ENCODE measurements around the gene TRIM63. TPM values are rescaled to one million over a fixed set of nuclear protein-coding genes. Genes with fewer than 3 reads are reported as not detected.

Gene TRIM63
- total RNA-seq, 1 donor from 2014 or later: not detected

DNA sequence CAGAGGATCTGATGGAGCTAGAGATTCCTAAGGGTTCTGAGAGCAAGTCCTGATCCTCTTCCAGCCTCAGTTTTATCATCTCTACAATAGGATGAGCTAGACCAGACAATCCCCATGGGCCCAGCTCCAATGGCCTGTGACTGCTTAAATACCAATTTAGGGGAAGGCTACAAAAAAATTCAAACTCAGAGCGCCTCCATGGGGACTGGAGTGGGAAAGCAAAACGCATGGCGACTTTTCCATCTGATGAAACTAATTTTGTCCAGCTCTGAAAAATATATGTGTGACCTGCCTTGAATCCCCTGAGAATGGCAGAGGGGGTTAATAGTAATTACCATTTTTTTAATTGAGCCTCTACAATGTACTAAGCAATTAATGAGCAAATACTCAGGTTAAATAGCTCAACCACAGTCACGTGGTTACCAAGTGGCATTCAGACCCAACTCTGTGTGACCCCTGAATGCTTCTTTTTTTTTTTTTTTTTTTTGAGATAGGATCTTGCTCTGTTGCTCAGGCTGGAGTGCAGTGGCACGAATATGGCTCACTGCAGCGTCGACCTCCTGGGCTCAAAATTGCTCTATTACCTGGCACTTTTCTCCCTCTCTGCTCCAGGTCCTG is 37.5 kb downstream of the TRIM63 start:
- H3K27ac Mint-ChIP-seq: no peak overlapping the region
- H3K36me3 Mint-ChIP-seq (ENCODE audit: low read depth): no peaks in the 10 kb centered on the region
- no peaks in the 10 kb centered on the region for H3K9me3 Mint-ChIP-seq
- peaks cover 11% of the 10 kb centered on the region for H3K4me1 Mint-ChIP-seq
- no peak for DNase-seq
- H3K27me3 Mint-ChIP-seq: peaks cover 10% of the 10 kb centered on the region
- H3K4me3 Mint-ChIP-seq: no peak overlapping the region
- intact Hi-C loops (cut with micrococcal nuclease): no loop called here

DNA sequence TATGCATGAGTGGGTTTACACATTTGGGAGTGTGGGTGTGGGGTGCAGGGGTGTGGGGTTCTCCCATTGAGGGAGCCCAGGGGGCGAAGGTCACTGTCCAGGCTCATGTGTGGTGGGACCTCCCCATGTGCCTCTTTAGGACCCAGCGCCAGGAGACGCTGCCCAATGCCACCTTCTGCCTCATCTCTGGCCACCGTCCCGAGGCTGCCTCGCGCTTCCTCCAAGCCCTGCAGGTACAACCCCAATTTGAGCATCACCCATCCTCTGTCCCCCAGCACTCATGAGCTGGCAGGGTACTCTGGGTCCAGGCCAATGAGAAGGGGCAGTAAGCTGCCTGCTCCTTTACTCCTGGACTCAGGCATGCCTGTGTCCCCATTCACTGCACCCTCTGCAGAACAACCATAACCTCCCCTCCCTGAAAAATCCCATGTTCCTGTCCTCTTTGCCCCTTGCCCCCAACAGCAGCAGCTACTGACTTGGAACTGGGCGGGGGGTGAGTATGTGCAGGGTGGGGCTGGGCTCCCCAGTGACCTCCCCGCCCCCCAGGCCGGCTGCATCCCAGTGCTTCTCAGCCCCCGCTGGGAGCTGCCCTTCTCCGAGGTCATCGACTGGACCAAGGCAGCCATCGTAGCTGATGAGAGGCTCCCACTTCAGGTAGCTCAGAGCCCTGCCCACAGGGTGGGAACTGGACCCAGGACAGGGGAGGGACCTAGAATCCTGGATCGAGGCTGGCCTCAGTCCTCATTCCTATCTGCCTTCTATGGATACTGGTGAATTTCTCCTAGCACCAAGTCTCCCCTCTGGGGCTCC is 38.2 kb downstream of the TRIM63 start:
- H3K27me3 Mint-ChIP-seq: peaks cover 6% of the 10 kb centered on the region
- no peaks in the 10 kb centered on the region for H3K9me3 Mint-ChIP-seq
- no peak overlapping the region for H3K4me3 Mint-ChIP-seq
- no peak overlapping the region for H3K27ac Mint-ChIP-seq
- no peaks in the 10 kb centered on the region for H3K36me3 Mint-ChIP-seq (ENCODE audit: low read depth)
- peaks cover 4% of the 10 kb centered on the region for H3K4me1 Mint-ChIP-seq
- intact Hi-C loops (cut with micrococcal nuclease): no loop called here
- no peak for DNase-seq

DNA sequence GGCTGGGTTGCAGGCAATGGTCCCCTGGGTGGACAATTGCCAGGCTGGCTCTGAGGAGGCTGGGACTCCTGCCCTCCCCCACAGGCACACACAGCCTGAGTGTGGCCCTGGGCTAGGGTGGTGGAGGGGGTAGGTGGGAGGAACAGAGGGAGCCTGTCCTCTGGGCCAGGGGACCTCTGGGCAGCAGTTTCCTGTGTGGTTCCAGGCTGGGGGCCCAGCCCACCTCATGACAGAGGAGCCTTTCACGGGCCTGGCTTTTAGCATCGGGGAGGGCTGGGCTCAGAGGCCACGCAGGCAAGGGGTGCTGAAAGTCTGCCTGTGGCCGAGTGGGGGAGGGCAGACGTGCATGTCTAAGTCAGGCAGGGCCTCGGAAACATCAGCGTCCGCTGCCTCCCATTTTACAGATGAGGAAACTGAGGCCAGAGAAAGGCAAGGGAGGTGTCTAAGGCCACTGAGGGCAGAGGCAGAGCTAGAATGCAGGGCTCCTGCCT is 38.9 kb downstream of the TRIM63 start:
- Mint-ChIP-seq H3K36me3 (ENCODE audit: low read depth) (no peaks in the 10 kb centered on the region), H3K27ac (no peak overlapping the region), H3K4me1 (peaks cover 4% of the 10 kb centered on the region), H3K4me3 (no peak overlapping the region), H3K9me3 (no peaks in the 10 kb centered on the region), H3K27me3 (peaks cover 2% of the 10 kb centered on the region)
- intact Hi-C loops (cut with micrococcal nuclease): no loop called here
- DNase-seq: no peak

DNA sequence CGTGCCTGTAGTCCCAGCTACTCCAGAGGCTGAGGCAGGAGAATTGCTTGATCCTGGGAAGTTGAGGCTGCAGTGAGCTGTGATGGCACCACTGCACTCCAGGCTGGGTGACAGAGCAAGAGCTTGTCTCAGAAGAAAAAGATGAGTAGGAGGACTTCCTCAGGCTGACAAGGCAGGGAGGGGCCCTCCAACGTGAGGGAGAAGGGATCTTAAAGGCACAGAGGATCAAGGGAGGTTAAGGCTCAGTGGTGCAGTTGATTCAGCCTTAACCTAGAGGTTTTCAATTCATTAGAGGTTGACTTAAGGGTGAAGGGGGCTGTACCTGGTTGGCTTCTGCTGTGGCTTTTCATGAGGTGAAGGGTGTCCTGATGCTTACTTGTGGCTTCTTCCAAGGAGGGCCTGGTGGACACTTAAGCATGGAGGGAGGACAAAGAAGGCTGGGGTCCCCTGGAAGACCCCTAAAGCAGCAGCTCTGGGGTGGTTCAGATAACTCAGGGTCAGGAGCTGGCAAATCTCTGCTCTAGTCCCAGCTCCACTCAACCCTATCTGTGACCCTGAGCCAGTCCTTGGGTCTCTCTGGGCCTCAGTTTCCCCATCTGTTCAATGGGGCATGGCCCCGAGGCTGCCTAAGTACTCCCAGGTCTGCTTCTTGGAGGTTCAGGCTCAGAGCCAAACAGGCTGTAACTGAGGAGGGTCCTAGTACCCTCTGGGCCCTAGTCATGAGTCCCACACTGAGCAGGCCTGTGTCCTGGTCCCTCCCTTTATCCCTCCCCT is 39.5 kb downstream of the TRIM63 start:
- Mint-ChIP-seq H3K27me3 (peaks cover 2% of the 10 kb centered on the region), H3K4me1 (peaks cover 4% of the 10 kb centered on the region), H3K9me3 (no peaks in the 10 kb centered on the region), H3K27ac (no peak overlapping the region), H3K4me3 (no peak overlapping the region), H3K36me3 (ENCODE audit: low read depth) (no peaks in the 10 kb centered on the region)
- intact Hi-C loops (cut with micrococcal nuclease): no loop called here
- DNase-seq: no peak

DNA sequence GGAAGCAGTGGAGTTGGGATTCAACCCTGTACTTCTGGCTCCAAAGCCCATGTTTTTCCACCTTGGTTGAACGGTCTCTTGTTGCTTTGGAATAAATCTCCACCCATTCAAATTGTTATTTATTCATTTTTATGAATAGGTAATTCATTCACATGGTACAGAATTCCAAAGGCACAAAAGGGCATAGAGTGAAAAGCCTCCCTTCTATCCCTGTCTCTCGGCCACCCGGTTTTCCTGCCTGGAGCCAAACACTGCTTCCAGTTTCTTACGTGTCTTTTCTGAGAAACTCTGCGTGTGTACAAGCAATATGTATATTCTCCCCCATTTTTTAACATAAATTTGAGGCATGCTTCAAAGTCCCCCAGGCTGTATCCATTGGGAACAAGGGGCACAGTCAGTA is 41.9 kb downstream of the TRIM63 start:
- no peak overlapping the region for H3K27ac Mint-ChIP-seq
- H3K27me3 Mint-ChIP-seq: peaks cover 6% of the 10 kb centered on the region
- H3K9me3 Mint-ChIP-seq: no peaks in the 10 kb centered on the region
- H3K4me1 Mint-ChIP-seq: peaks cover 6% of the 10 kb centered on the region
- H3K36me3 Mint-ChIP-seq (ENCODE audit: low read depth): no peaks in the 10 kb centered on the region
- intact Hi-C loops (cut with micrococcal nuclease): no loop called here
- no peak for DNase-seq
- no peak overlapping the region for H3K4me3 Mint-ChIP-seq

DNA sequence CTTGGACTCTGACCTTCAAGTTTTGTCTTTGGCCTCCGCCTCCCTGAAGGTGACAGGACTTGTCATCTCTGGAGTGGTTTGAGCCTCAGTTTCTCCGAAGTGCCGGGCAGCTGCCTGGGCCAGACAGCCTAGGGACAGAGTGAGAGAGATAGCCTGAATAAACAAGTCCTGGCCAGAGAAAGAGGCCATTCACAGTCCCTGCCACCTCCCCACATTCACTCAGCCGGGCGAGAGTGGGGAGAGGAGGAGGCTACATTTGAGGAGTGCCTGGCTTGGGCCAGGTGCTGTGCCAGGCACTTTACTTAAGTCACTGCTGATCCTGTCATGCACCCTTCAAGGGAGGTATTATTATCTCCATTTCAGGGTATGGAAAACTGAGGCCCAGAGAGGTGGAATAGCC is 42.4 kb downstream of the TRIM63 start:
- no peak for DNase-seq
- H3K9me3 Mint-ChIP-seq: no peaks in the 10 kb centered on the region
- intact Hi-C loops (cut with micrococcal nuclease): no loop called here
- H3K27ac Mint-ChIP-seq: no peak overlapping the region
- no peaks in the 10 kb centered on the region for H3K36me3 Mint-ChIP-seq (ENCODE audit: low read depth)
- H3K4me1 Mint-ChIP-seq: peaks cover 9% of the 10 kb centered on the region
- peaks cover 6% of the 10 kb centered on the region for H3K27me3 Mint-ChIP-seq
- no peak overlapping the region for H3K4me3 Mint-ChIP-seq

DNA sequence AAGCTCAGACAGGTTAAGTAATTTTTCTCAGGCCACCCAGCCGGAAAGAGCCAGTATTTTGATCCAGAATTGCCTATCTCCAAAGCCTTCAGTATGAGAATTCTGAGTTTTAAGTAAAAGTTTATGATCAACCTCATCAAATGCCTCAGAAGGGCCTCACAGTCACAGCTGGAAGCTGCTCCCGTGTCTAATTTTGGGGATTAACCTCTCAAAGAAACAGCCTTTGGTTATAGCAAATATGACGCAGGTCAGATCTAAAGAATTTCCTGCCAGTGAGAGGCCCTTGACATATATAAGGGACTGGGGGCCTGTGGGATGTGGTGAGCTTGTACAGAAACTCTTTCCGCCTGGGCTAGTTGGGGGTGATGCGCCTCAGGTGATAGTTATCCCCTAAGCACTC is 43.6 kb downstream of the TRIM63 start:
- Mint-ChIP-seq H3K4me1 (peaks cover 16% of the 10 kb centered on the region), H3K4me3 (no peak overlapping the region), H3K27me3 (peaks cover 6% of the 10 kb centered on the region), H3K27ac (no peak overlapping the region), H3K9me3 (no peaks in the 10 kb centered on the region), H3K36me3 (ENCODE audit: low read depth) (no peaks in the 10 kb centered on the region)
- DNase-seq: no peak
- intact Hi-C loops (cut with micrococcal nuclease): no loop called here

DNA sequence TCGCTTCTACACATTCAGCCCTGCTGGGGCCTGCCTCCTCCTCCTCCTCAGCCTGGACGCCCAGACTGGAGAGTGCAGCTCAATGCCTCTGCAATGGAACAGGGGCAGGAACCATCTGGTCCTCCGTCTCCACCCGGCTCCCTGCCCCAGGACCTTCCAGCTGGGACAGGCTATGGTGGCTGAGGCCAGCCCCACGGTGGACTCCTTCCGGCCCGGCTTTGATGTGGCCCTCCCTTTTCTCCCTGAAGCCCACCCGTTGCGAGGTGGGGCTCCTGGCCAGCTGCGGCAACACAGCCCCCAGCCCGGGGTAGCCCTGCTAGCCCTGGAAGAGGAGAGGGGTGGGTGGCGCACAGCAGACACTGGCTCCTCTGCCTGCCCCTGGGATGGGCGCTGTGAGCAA is 44.4 kb downstream of the TRIM63 start:
- Mint-ChIP-seq H3K27ac (no peak overlapping the region), H3K9me3 (no peaks in the 10 kb centered on the region), H3K4me3 (no peak overlapping the region), H3K36me3 (ENCODE audit: low read depth) (no peaks in the 10 kb centered on the region), H3K27me3 (peaks cover 6% of the 10 kb centered on the region), H3K4me1 (peaks cover 16% of the 10 kb centered on the region)
- DNase-seq: no peak
- intact Hi-C loops (cut with micrococcal nuclease): no loop called here

DNA sequence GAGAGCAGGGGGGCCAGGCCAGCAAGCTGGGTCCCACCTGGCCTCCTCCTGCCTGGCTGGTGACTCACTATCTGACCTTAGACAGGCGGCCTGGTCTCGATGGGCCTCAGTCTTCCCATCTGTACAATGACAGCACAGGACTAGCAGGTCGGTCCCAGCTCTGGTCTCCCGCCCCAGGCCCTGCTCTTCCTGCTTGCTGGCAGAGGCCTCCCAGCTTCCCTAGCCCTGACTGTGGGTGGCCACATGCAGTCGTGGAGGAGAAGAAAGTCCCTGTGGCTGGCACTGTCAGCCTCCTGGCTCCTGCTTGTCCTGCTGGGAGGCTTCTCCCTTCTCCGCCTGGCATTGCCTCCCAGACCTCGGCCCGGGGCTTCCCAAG is 45.0 kb downstream of the TRIM63 start:
- DNase-seq: no peak
- H3K36me3 Mint-ChIP-seq (ENCODE audit: low read depth): no peaks in the 10 kb centered on the region
- intact Hi-C loops (cut with micrococcal nuclease): no loop called here
- no peaks in the 10 kb centered on the region for H3K9me3 Mint-ChIP-seq
- H3K27ac Mint-ChIP-seq: no peak overlapping the region
- H3K4me1 Mint-ChIP-seq: peaks cover 14% of the 10 kb centered on the region
- peaks cover 6% of the 10 kb centered on the region for H3K27me3 Mint-ChIP-seq
- H3K4me3 Mint-ChIP-seq: no peak overlapping the region

DNA sequence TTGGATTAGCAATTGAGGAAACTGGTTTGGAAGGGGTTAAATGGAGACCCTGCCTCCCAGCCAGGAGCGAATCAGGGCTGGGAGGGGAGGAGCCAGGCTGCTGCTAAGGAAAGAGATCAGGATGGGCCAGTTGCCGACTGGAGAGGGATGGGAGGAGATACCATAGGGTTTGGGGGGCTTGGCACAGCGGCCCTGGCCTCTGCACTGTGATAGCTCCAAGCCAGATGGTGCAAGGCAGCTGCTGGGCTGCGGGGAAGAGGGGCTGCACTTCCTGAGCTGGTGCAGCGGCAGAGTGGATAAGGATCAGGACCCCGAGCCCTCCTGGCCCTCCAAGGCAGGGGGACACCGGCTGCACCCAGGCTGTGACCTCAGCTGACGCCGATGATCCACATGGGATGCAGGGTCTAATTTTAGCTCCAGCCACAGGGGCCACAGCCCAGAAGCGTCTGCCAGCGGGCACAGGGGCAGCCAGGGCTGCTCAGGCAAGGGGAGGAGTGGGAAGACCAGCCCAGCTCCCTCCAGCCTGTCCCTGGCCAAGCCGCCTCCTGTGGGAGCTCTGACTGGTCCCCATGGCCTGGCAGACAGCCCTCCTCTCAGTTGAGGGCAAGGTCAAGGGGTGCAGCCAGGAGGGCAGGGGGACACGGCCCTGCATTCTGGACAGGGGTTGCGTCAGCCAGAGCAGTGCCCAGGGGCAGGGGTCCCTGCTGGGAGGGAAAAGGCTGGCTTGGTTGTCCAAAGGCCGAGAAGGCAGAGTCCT is 45.6 kb downstream of the TRIM63 start, which contains the start of gene EXTL1:
Gene EXTL1, plus strand, starts transcription at position 129 of the 757 bp plus-strand sequence. CDS start 872 bp downstream, outside the sequence.
- H3K9me3 Mint-ChIP-seq: no peaks in the 10 kb centered on the region
- intact Hi-C loops (cut with micrococcal nuclease): no loop called here
- peaks cover 12% of the 10 kb centered on the region for H3K4me1 Mint-ChIP-seq
- no peak within 1 kb of the TSS for H3K27ac Mint-ChIP-seq
- DNase-seq: no peak
- H3K36me3 Mint-ChIP-seq (ENCODE audit: low read depth): no peaks in the 10 kb centered on the region
- H3K27me3 Mint-ChIP-seq: peaks cover 6% of the 10 kb centered on the region
- H3K4me3 Mint-ChIP-seq: no peak within 1 kb of the TSS

DNA sequence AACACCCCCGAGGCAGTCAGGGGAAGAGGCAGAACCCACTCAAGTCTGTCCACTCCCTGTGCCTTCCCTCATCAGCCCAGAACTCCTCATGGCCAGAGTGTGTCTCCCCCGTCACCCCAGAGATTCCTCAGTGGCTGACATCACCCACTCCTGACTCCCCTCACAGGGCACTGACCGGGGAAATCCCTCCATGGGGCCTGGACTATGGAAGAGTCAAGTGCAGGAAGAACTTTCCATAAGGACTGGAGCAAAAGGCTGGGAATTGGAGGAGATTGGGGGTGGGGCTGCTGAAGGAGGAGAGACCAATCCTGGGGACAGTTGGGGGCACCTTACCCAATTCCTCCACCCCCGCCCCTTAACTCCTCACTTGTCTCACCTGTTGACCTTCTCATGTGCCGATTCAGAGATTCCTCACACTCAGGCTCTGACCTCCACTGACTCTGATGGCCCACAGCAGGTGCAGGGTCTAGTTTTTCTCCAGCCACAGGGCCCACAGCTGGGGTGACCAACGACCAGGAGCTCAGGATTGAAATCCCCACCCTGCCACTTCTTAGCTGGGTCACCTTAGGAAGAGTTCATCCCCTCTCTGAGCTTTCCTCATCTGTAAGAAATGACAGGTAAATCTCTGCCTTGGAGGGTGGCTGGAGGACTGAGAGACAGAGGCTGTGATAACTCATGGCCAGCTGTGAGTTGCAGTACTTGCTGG is 46.3 kb downstream of the TRIM63 start:
- Mint-ChIP-seq H3K4me3 (no peak overlapping the region), H3K4me1 (peaks cover 14% of the 10 kb centered on the region), H3K9me3 (no peaks in the 10 kb centered on the region), H3K36me3 (ENCODE audit: low read depth) (no peaks in the 10 kb centered on the region), H3K27me3 (peaks cover 6% of the 10 kb centered on the region), H3K27ac (no peak overlapping the region)
- intact Hi-C loops (cut with micrococcal nuclease): no loop called here
- DNase-seq: no peak

DNA sequence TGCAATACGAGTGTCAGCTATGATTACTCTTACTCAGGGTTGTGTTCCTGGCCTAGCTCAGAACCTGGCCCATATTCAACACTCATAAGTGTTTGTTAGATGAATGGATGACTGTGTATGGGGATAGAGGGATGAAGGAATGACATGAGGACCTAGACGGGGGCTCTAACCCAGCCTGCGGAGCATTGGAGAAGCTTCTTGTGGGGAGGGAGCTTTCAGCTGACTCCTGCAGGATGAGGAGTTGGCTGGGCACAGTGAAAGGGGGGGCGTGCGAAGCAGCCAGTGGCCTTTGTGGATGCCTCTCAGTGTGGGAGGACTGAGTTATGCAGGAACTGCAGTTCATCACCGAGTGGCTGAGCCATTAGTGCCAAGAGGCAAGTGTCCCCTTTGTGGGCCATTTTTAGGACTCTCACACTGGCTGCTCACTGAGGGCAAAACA is 47.1 kb downstream of the TRIM63 start:
- intact Hi-C loops (cut with micrococcal nuclease): no loop called here
- peaks cover 14% of the 10 kb centered on the region for H3K4me1 Mint-ChIP-seq
- DNase-seq: no peak
- H3K36me3 Mint-ChIP-seq (ENCODE audit: low read depth): no peaks in the 10 kb centered on the region
- H3K27me3 Mint-ChIP-seq: peaks cover 6% of the 10 kb centered on the region
- H3K27ac Mint-ChIP-seq: no peak overlapping the region
- H3K9me3 Mint-ChIP-seq: no peaks in the 10 kb centered on the region
- no peak overlapping the region for H3K4me3 Mint-ChIP-seq
